Central memory CD8-positive, alpha-beta T cell (primary cell): ENCODE results near the gene WNT7B.

ENCODE experiments used
- ATAC-seq: fragments of 150-1000 bp; cut with Tn5 transposase; replicated peaks from 2 replicates; pipeline ENCODE4 v1.10.0; 2022; ENCODE audit warnings: mild to moderate bottlenecking, moderate FRiP score, moderate number of reproducible peaks; ENCODE audit not compliant: poor library complexity, severe bottlenecking; ENCODE audit errors: extremely low read depth
- DNase-seq, 2 donors: peaks; one replicate each; pipeline ENCODE4 v3.0.0; 2021; ENCODE audit warnings: low spot score in 2 of 2
- H3K27ac Mint-ChIP-seq: one replicate; pipeline ENCODE4 v1.8.0; 2022; ENCODE audit warnings: low read depth, mild to moderate bottlenecking, moderate library complexity, mixed read lengths
- H3K27me3 Mint-ChIP-seq: one replicate; pipeline ENCODE4 v1.8.0; 2022; ENCODE audit warnings: mixed read lengths
- H3K36me3 Mint-ChIP-seq: one replicate; pipeline ENCODE4 v1.8.0; 2022; ENCODE audit warnings: mild to moderate bottlenecking, moderate library complexity, mixed read lengths; ENCODE audit not compliant: insufficient read depth
- H3K4me1 Mint-ChIP-seq: one replicate; pipeline ENCODE4 v1.8.0; 2022; ENCODE audit warnings: mixed read lengths
- H3K4me3 Mint-ChIP-seq: one replicate; pipeline ENCODE4 v1.8.0; 2022; ENCODE audit warnings: mild to moderate bottlenecking, moderate library complexity, mixed read lengths
- H3K9me3 Mint-ChIP-seq: one replicate; pipeline ENCODE4 v1.8.0; 2022; ENCODE audit warnings: mixed read lengths

The WNT7B gene

DNA sequence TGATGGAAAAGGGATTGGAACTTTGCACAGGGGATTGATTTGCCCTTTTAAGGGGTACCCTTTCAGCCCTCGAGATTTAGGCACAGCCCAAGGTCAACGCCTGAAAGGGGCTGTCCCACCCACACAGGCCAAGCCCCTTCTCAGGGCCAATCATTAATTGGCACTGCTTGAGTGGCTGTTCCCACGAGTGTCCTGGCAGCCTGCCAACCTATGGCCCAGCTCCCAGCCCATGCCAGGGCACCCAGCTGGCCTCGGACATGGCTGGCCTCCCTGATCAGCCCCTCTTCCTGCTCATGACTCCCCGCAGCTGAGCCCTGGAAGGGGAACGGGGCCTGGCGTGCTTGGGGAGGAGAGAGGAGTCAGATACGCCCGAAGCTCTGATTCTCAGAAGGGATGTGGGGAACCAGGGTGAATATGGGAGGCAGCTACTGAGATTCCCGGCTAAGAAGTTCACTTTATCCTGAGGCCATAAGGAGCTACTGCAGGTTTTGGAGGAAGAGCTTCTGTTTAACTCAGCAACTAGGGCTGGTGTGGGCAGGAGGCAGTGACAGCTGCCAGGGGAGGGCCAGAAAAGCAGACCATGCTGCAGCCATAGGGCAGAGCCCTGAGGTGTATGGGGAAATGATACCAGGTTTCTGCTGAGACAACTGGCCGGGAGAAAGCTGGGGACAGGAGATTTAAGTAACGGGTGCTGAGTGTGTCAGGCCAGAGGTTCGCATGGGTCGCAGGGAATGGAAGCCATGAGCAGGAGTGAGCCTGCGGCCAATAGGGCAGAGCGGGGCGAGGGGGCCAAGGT, 30.0 kb downstream of the WNT7B start:
- Mint-ChIP-seq H3K36me3 (peaks cover 2% of the 10 kb centered on the region), H3K9me3 (no peaks in the 10 kb centered on the region), H3K27ac (no peak overlapping the region), H3K27me3 (peaks cover 37% of the 10 kb centered on the region), H3K4me1 (no peaks in the 10 kb centered on the region), H3K4me3 (no peak overlapping the region)
- no peak for DNase-seq
- ATAC-seq = no peak

- peaks cover 2% of the 10 kb centered on the region for H3K36me3 Mint-ChIP-seq
- peaks cover 27% of the 10 kb centered on the region for H3K27me3 Mint-ChIP-seq
- H3K9me3 Mint-ChIP-seq = no peaks in the 10 kb centered on the region
- DNase-seq (no peak), ATAC-seq (no peak)
- no peak overlapping the region for H3K4me3 Mint-ChIP-seq
- no peak overlapping the region for H3K27ac Mint-ChIP-seq
- no peaks in the 10 kb centered on the region for H3K4me1 Mint-ChIP-seq
These were observed 31.3 kb downstream of the WNT7B start for GRCh38 chr22:45945621-45946106.

- Mint-ChIP-seq H3K27me3 (peaks cover 19% of the 10 kb centered on the region), H3K27ac (no peak overlapping the region), H3K36me3 (peaks cover 2% of the 10 kb centered on the region), H3K4me3 (no peak overlapping the region), H3K4me1 (no peaks in the 10 kb centered on the region), H3K9me3 (peaks cover 3% of the 10 kb centered on the region)
- DNase-seq (no peak), ATAC-seq (no peak)
These were observed 34.0 kb downstream of the WNT7B start for GRCh38 chr22:45942787-45943493.

GRCh38 chr22:45942344-45942743, 34.6 kb downstream of the WNT7B start:
- peaks cover 2% of the 10 kb centered on the region for H3K36me3 Mint-ChIP-seq
- H3K27ac Mint-ChIP-seq = no peak overlapping the region
- no peaks in the 10 kb centered on the region for H3K4me1 Mint-ChIP-seq
- no peak overlapping the region for H3K4me3 Mint-ChIP-seq
- H3K9me3 Mint-ChIP-seq = peaks cover 5% of the 10 kb centered on the region
- no peak for ATAC-seq
- peaks cover 15% of the 10 kb centered on the region for H3K27me3 Mint-ChIP-seq
- DNase-seq = no peak

- no peaks in the 10 kb centered on the region for H3K36me3 Mint-ChIP-seq
- H3K4me3 Mint-ChIP-seq = no peak overlapping the region
- H3K4me1 Mint-ChIP-seq = no peaks in the 10 kb centered on the region
- DNase-seq (no peak), ATAC-seq (no peak)
- peaks cover 18% of the 10 kb centered on the region for H3K27me3 Mint-ChIP-seq
- H3K27ac Mint-ChIP-seq = no peak overlapping the region
- peaks cover 5% of the 10 kb centered on the region for H3K9me3 Mint-ChIP-seq
These were observed 38.0 kb downstream of the WNT7B start for GRCh38 chr22:45938913-45939312.

DNA sequence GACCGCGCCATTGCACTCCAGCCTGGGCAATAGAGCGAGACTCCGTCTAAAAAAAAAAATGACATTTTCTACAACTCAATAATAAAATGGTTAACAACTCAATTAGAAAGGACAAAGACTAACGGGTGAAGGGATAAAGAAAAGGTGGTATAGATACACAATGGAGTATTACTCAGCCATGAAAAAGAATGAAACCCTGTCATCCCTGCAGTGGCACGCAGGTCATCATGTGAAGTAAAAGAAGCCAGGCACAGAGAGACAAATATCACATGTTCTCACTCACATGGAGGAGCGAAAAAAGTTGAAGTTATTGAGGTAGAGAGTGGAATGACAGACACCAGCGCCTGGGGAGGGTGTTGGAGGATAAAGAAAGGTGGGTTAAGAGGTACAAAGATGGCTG, 39.0 kb downstream of the WNT7B start:
- peaks cover 5% of the 10 kb centered on the region for H3K9me3 Mint-ChIP-seq
- H3K27ac Mint-ChIP-seq = no peak overlapping the region
- no peak for DNase-seq
- no peak for ATAC-seq
- no peak overlapping the region for H3K4me3 Mint-ChIP-seq
- peaks cover 28% of the 10 kb centered on the region for H3K27me3 Mint-ChIP-seq
- H3K4me1 Mint-ChIP-seq = no peaks in the 10 kb centered on the region
- no peaks in the 10 kb centered on the region for H3K36me3 Mint-ChIP-seq

- DNase-seq (no peak), ATAC-seq (no peak)
- no peaks in the 10 kb centered on the region for H3K36me3 Mint-ChIP-seq
- H3K27ac Mint-ChIP-seq = no peak overlapping the region
- peaks cover 5% of the 10 kb centered on the region for H3K9me3 Mint-ChIP-seq
- peaks cover 42% of the 10 kb centered on the region for H3K27me3 Mint-ChIP-seq
- H3K4me3 Mint-ChIP-seq = no peak overlapping the region
- H3K4me1 Mint-ChIP-seq = no peaks in the 10 kb centered on the region
These were observed 41.4 kb downstream of the WNT7B start for GRCh38 chr22:45935573-45935972.

DNA sequence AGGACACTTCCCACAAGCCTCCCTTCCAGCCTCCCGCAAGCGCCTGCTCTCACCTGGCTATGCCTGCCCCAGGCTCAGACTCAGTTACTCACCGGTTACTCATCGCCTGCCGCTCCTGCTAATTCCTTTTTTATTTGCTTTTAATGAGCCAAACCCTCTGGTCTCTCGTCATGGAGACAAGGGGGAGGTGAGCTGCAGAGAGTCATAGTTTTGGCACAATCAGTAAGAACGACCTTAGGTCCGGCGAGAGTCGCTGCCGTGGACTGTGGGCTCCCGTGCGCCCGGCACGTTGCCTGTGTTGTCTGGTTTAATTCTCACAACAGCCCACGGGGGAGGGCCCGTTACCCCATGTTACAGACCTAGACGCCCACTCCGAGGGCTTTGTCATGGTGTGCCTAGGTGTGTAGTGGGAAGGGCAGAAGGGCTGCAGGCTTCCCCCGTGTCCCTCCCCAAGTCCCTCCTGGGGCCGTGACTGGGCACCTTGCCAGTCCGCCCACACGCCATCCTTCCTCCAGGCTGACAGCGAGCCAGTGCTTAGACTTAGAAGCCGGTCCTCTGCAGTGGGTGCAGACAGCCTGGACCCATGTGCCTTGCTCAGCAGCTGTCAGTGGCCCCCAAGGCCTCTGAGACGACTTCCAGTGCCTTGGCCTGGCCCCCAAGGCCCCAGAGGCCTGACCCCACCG, 42.2 kb downstream of the WNT7B start:
- Mint-ChIP-seq H3K27ac (no peak overlapping the region), H3K4me1 (no peaks in the 10 kb centered on the region), H3K4me3 (no peak overlapping the region), H3K36me3 (no peaks in the 10 kb centered on the region), H3K9me3 (peaks cover 5% of the 10 kb centered on the region), H3K27me3 (peaks cover 42% of the 10 kb centered on the region)
- DNase-seq (no peak), ATAC-seq (no peak)

GRCh38 chr22:45934168-45934564, 42.8 kb downstream of the WNT7B start:
- H3K9me3 Mint-ChIP-seq = peaks cover 5% of the 10 kb centered on the region
- no peak for ATAC-seq
- no peak overlapping the region for H3K4me3 Mint-ChIP-seq
- H3K27me3 Mint-ChIP-seq = peaks cover 42% of the 10 kb centered on the region
- no peak for DNase-seq
- H3K4me1 Mint-ChIP-seq = no peaks in the 10 kb centered on the region
- H3K36me3 Mint-ChIP-seq = no peaks in the 10 kb centered on the region
- no peak overlapping the region for H3K27ac Mint-ChIP-seq

- H3K4me3 Mint-ChIP-seq = no peak overlapping the region
- H3K27ac Mint-ChIP-seq = no peak overlapping the region
- peaks cover 42% of the 10 kb centered on the region for H3K27me3 Mint-ChIP-seq
- no peaks in the 10 kb centered on the region for H3K4me1 Mint-ChIP-seq
- no peaks in the 10 kb centered on the region for H3K36me3 Mint-ChIP-seq
- DNase-seq (no peak), ATAC-seq (no peak)
- H3K9me3 Mint-ChIP-seq = peaks cover 5% of the 10 kb centered on the region
These were observed 43.3 kb downstream of the WNT7B start for GRCh38 chr22:45933506-45934167.

GRCh38 chr22:45932071-45932470, 44.9 kb downstream of the WNT7B start:
- Mint-ChIP-seq H3K4me1 (no peaks in the 10 kb centered on the region), H3K36me3 (peaks cover 2% of the 10 kb centered on the region), H3K4me3 (no peak overlapping the region), H3K27me3 (peaks cover 42% of the 10 kb centered on the region), H3K27ac (no peak overlapping the region), H3K9me3 (no peaks in the 10 kb centered on the region)
- DNase-seq (no peak), ATAC-seq (no peak)

- H3K36me3 Mint-ChIP-seq = peaks cover 2% of the 10 kb centered on the region
- H3K4me3 Mint-ChIP-seq = no peak overlapping the region
- DNase-seq (no peak), ATAC-seq (no peak)
- H3K27me3 Mint-ChIP-seq = peaks cover 42% of the 10 kb centered on the region
- H3K27ac Mint-ChIP-seq = no peak overlapping the region
- no peaks in the 10 kb centered on the region for H3K9me3 Mint-ChIP-seq
- H3K4me1 Mint-ChIP-seq = no peaks in the 10 kb centered on the region
These were observed 45.9 kb downstream of the WNT7B start for GRCh38 chr22:45931042-45931441.
